Esophagus squamous epithelium (tissue), 5 donors: ENCODE results near the gene TMOD2. TPM values are rescaled to one million over a fixed set of nuclear protein-coding genes. Genes with fewer than 3 reads are reported as not detected.
A peak's percentile ranks its signal among the peaks of the same experiment; 100 is the strongest.

Source experiments
- DNase-seq: peaks from one replicate; lab custom pipeline; 2025; lab: John Stamatoyannopoulos, UW
- H3K27ac ChIP-seq, 4 donors: fragments of 200-600 bp; sonication (generic); one replicate each; pipeline ENCODE4 v1.5.1; 2016 to 2019; ENCODE audit warnings: mild to moderate bottlenecking in 1 of 4
- H3K27me3 ChIP-seq, 4 donors: fragments of 200-600 bp; sonication (generic); 1 replicate in 3 of 4; 2 replicates in 1 of 4; pipeline versions ENCODE4 v1.5.1 to v1.6.0; 2017 to 2021; ENCODE audit warnings: antibody characterized with exemption in 1 of 4
- H3K36me3 ChIP-seq, 3 donors: fragments of 200-600 bp; sonication (generic); one replicate each; pipeline ENCODE4 v1.5.1; 2016 to 2019
- H3K4me1 ChIP-seq, 3 donors: fragments of 200-600 bp; sonication (generic); one replicate each; pipeline ENCODE4 v1.5.1; 2017 to 2019
- H3K4me3 ChIP-seq, 4 donors: fragments of 200-600 bp; sonication (generic); 1 replicate in 3 of 4; 2 replicates in 1 of 4; pipeline ENCODE4 v1.5.1; 2016 to 2019; ENCODE audit warnings: mild to moderate bottlenecking in 2 of 4, moderate library complexity in 1 of 4
- H3K9me3 ChIP-seq, 3 donors: fragments of 200-600 bp; sonication (generic); one replicate each; pipeline ENCODE4 v1.5.1; 2016 to 2019
- CTCF ChIP-seq, 6 experiments: fragments of 450-650 bp in 4 of 6; fragments of 200-600 bp in 2 of 6; sonication (generic) in 2 of 6; IDR thresholded peaks; one replicate each; pipeline ENCODE4 v1.5.1; 2016 to 2019; ENCODE audit warnings: antibody characterized with exemption in 6 of 6, mild to moderate bottlenecking in 4 of 6, moderate library complexity in 4 of 6
- POLR2A ChIP-seq, 4 donors: fragments of 450-650 bp; IDR thresholded peaks; one replicate each; pipeline ENCODE4 v1.6.1; 2017; ENCODE audit warnings: antibody characterized with exemption in 4 of 4, mild to moderate bottlenecking in 4 of 4, moderate library complexity in 3 of 4
- WGBS, 2 donors: methylation state at CpG; one replicate each; pipeline ENCODE4 v1.1.5; 2018; 5-methylcytosine and 5-hydroxymethylcytosine counted together
- intact Hi-C: fragments of 100-400 bp; cut with DNase I; formaldehyde crosslinking; loops from one replicate; pipeline ENCODE4 v1.15.0; 2022
- total RNA-seq, 4 donors: library from RNA; depleted of rRNA; stranded (reverse); fragments of >200 nt; gene quantifications; one replicate each; pipeline ENCODE4 v1.1.0, GENCODE V29; 2016
- donor health status: DM: yes; HTN: yes; CAD: no.

Gene TMOD2
- total RNA-seq, 4 donors from 2014 or later, result 3.4 to 9.0 (median 4.8) TPM

- Histone ChIP-seq H3K27me3 (no peaks in the 10 kb centered on the region), H3K9me3 (no peaks in the 10 kb centered on the region), H3K27ac (peak overlapping the region; percentile 83 to 96 (median 90)), H3K4me3 (peak overlapping the region in 1 of 4 donors; percentile 71), H3K36me3 (no peaks in the 10 kb centered on the region), H3K4me1 (peaks cover 15 to 57% (median 26%) of the 10 kb centered on the region in 3 donors)
- DNase-seq, result no peak
- TF ChIP-seq POLR2A (IDR thresholded peaks at IDR 0.05) (no peak), CTCF (IDR thresholded peaks at IDR 0.05) (no peak)
- intact Hi-C loops, result no loop called here
- 47 to 59% methylated on average over 2 of the region's 2 CpGs for WGBS, 2 donors
Observed at GRCh38 chr15:51738553-51738952, 12.8 kb upstream of the TMOD2 start.

- DNase-seq, result no peak
- Histone ChIP-seq H3K36me3 (no peaks in the 10 kb centered on the region), H3K4me3 (no peak overlapping the region), H3K27me3 (no peaks in the 10 kb centered on the region), H3K4me1 (peaks cover 15 to 56% (median 26%) of the 10 kb centered on the region in 3 donors), H3K27ac (peak overlapping the region in 3 of 4 donors; percentile 10 to 96 (median 14)), H3K9me3 (no peaks in the 10 kb centered on the region)
- WGBS, 2 donors, result 72 to 82% methylated on average over 2 of the region's 2 CpGs
- TF ChIP-seq POLR2A (IDR thresholded peaks at IDR 0.05), result no peak
- intact Hi-C loops, result no loop called here
Observed at GRCh38 chr15:51739061-51739712, 12.2 kb upstream of the TMOD2 start.

GRCh38 chr15:51749307-51749706 lies 2.1 kb upstream of the TMOD2 start:
- TF ChIP-seq POLR2A (IDR thresholded peaks at IDR 0.05), result no peak
- no peak for TF ChIP-seq CTCF (IDR thresholded peaks at IDR 0.05)
- Histone ChIP-seq H3K27me3 (no peaks in the 10 kb centered on the region), H3K4me1 (peaks cover 0 to 23% (median 6%) of the 10 kb centered on the region in 3 donors), H3K36me3 (no peaks in the 10 kb centered on the region), H3K4me3 (no peak overlapping the region), H3K27ac (no peak overlapping the region), H3K9me3 (no peaks in the 10 kb centered on the region)
- WGBS, 2 donors, result 75 to 81% methylated on average over 5 of the region's 5 CpGs
- no peak for DNase-seq
- intact Hi-C loops, result no loop called here

- no peak for DNase-seq
- intact Hi-C loops, result no loop called here
- WGBS, 2 donors, result 72 to 78% methylated on average over 4 of the region's 4 CpGs
- Histone ChIP-seq H3K27me3 (no peaks in the 10 kb centered on the region), H3K4me3 (no peak overlapping the region), H3K9me3 (no peaks in the 10 kb centered on the region), H3K27ac (no peak overlapping the region), H3K36me3 (no peaks in the 10 kb centered on the region), H3K4me1 (peaks cover 0 to 24% (median 6%) of the 10 kb centered on the region in 3 donors)
- TF ChIP-seq CTCF (IDR thresholded peaks at IDR 0.05) (no peak), POLR2A (IDR thresholded peaks at IDR 0.05) (no peak)
Observed at GRCh38 chr15:51750186-51750585, 1.2 kb upstream of the TMOD2 start.

- TF ChIP-seq POLR2A (IDR thresholded peaks at IDR 0.05) (no peak), CTCF (IDR thresholded peaks at IDR 0.05) (no peak)
- Histone ChIP-seq H3K4me1 (peaks cover 0 to 28% (median 6%) of the 10 kb centered on the region in 3 donors), H3K36me3 (no peaks in the 10 kb centered on the region), H3K27ac (peak overlapping the region; percentile 57 to 89 (median 78)), H3K9me3 (no peaks in the 10 kb centered on the region), H3K4me3 (peak overlapping the region; percentile 55 to 89 (median 84)), H3K27me3 (no peaks in the 10 kb centered on the region)
- intact Hi-C loops, result no loop called here
- no peak for DNase-seq
- WGBS, 2 donors, result 9 to 13% methylated on average over 13 to 18 of the region's 71 CpGs
Observed at GRCh38 chr15:51751697-51752683, 593 bp downstream of the TMOD2 start.
